HCT116 (cell line): ENCODE data around the gene PGAM4.

Experiments
- CTCF ChIP-seq, 3 experiments: fragments of 200-600 bp in 1 of 3; sonication (generic) in 1 of 3; IDR thresholded peaks in 2 of 3; conservative IDR thresholded peaks in 1 of 3; 2 replicates each; pipeline ENCODE4 v1.5.1; 2012 to 2017; ENCODE audit warnings: low read depth in 2 of 3, low read length in 2 of 3, antibody characterized with exemption in 1 of 3, borderline replicate concordance in 1 of 3, control low read depth in 1 of 3, mild to moderate bottlenecking in 1 of 3, mixed read lengths in 1 of 3, mixed run types in 1 of 3, moderate library complexity in 1 of 3; ENCODE audit not compliant: insufficient read depth in 1 of 3
- EGR1 ChIP-seq: IDR thresholded peaks from 2 replicates; pipeline ENCODE4 v1.6.1; 2012; ENCODE audit warnings: low read depth
- EZH2phosphoT487 ChIP-seq: fragments of 200-600 bp; IDR thresholded peaks from 2 replicates; pipeline ENCODE4 v1.6.1; 2018; ENCODE audit warnings: antibody characterized with exemption, borderline replicate concordance
- POLR2A ChIP-seq: IDR thresholded peaks from 2 replicates; pipeline ENCODE4 v1.7.0; 2011; ENCODE audit warnings: borderline replicate concordance; ENCODE audit not compliant: insufficient read depth, insufficient read length; ENCODE audit errors: extremely low read depth
- ZFX ChIP-seq: fragments of 450-650 bp; IDR thresholded peaks from 2 replicates; pipeline ENCODE4 v1.6.1; 2017

GRCh38 chrX:77935886-77936285 is 33.6 kb downstream of the PGAM4 start:
- no peak for TF ChIP-seq CTCF (IDR thresholded peaks at IDR 0.05 in 2 of 3, conservative IDR thresholded peaks at IDR 0.05 in 1 of 3; ENCODE audit: borderline replicate concordance in 1 of 3, insufficient read depth in 1 of 3, low read depth in 2 of 3, low read length in 2 of 3)
- TF ChIP-seq ZFX = no peak
- no peak for TF ChIP-seq EZH2phosphoT487
- TF ChIP-seq EGR1 = no peak
- TF ChIP-seq POLR2A = no peak
